GM23338 (cell line): ENCODE results near the gene MINDY1. TPM values are rescaled to one million over a fixed set of nuclear protein-coding genes. Genes with fewer than 3 reads are reported as not detected.
A peak's percentile ranks its signal among the peaks of the same experiment; 100 is the strongest.

Experiments
- ATAC-seq: fragments of 200-7000 bp; cut with Tn5 transposase; 3 replicates; pipeline ENCODE4 v1.9.1; 2020
- DNase-seq: peaks from one replicate; pipeline ENCODE4 v3.0.0-alpha.2; 2015; ENCODE audit warnings: low spot score
- H2AFZ ChIP-seq: fragments of 200-600 bp; sonication (generic); 2 replicates; pipeline ENCODE4 v1.8.0; 2016; ENCODE audit warnings: antibody characterized with exemption, mild to moderate bottlenecking, moderate library complexity
- H3F3A ChIP-seq: fragments of 200-600 bp; sonication (generic); replicated peaks from 2 replicates; pipeline ENCODE4 v1.8.0; 2017; ENCODE audit warnings: antibody characterized with exemption, mixed run types, low read depth
- H3K27ac ChIP-seq: fragments of 200-600 bp; sonication (generic); 2 replicates; pipeline ENCODE4 v1.6.1; 2016; ENCODE audit warnings: low read depth
- H3K27me3 ChIP-seq: fragments of 200-600 bp; sonication (generic); 2 replicates; pipeline ENCODE4 v1.8.0; 2016; ENCODE audit warnings: mild to moderate bottlenecking, mixed run types, moderate library complexity; ENCODE audit not compliant: insufficient read depth
- H3K36me3 ChIP-seq: fragments of 200-600 bp; sonication (generic); 2 replicates; pipeline ENCODE4 v1.8.0; 2016; ENCODE audit warnings: mild to moderate bottlenecking; ENCODE audit not compliant: insufficient read depth
- H3K4me1 ChIP-seq: fragments of 200-600 bp; sonication (generic); 2 replicates; pipeline ENCODE4 v1.8.0; 2016; ENCODE audit warnings: mild to moderate bottlenecking, moderate library complexity; ENCODE audit not compliant: insufficient read depth
- H3K4me2 ChIP-seq: fragments of 200-600 bp; sonication (generic); 2 replicates; pipeline ENCODE4 v1.7.1; 2017; ENCODE audit warnings: mixed run types
- H3K4me3 ChIP-seq: fragments of 200-600 bp; sonication (generic); 2 replicates; pipeline ENCODE4 v1.6.1; 2016; ENCODE audit warnings: mixed run types
- H3K79me2 ChIP-seq: fragments of 200-600 bp; sonication (generic); replicated peaks from 2 replicates; pipeline ENCODE4 v1.8.0; 2017; ENCODE audit warnings: mild to moderate bottlenecking; ENCODE audit not compliant: insufficient read depth
- H3K9me2 ChIP-seq: fragments of 200-600 bp; sonication (generic); 2 replicates; pipeline ENCODE4 v1.8.0; 2017; ENCODE audit not compliant: insufficient read depth
- H4K20me1 ChIP-seq: fragments of 200-600 bp; sonication (generic); replicated peaks from 2 replicates; pipeline ENCODE4 v1.8.0; 2017; ENCODE audit warnings: mild to moderate bottlenecking; ENCODE audit not compliant: insufficient read depth
- H3K27ac Mint-ChIP-seq: 2 replicates; pipeline ENCODE4 v1.8.0; 2020; ENCODE audit warnings: inconsistent platforms, mild to moderate bottlenecking, moderate library complexity, mixed read lengths
- H3K27me3 Mint-ChIP-seq: 3 replicates; pipeline ENCODE4 v1.8.0; 2022; ENCODE audit warnings: low read depth, mild to moderate bottlenecking, moderate library complexity, mixed read lengths, inconsistent platforms; ENCODE audit not compliant: insufficient read depth, poor library complexity
- H3K36me3 Mint-ChIP-seq: 3 replicates; pipeline ENCODE4 v1.8.0; 2021; ENCODE audit warnings: low read depth, mild to moderate bottlenecking, inconsistent platforms, moderate library complexity, mixed read lengths
- H3K4me1 Mint-ChIP-seq: 3 replicates; pipeline ENCODE4 v1.8.0; 2020; ENCODE audit warnings: mild to moderate bottlenecking, inconsistent platforms, mixed read lengths
- H3K4me3 Mint-ChIP-seq: 3 replicates; pipeline ENCODE4 v1.8.0; 2021; ENCODE audit warnings: moderate library complexity, mild to moderate bottlenecking, inconsistent platforms, mixed read lengths
- H3K9me3 Mint-ChIP-seq: 3 replicates; pipeline ENCODE4 v1.8.0; 2020; ENCODE audit warnings: moderate library complexity, mild to moderate bottlenecking, inconsistent platforms, mixed read lengths
- EZH2 ChIP-seq: fragments of 200-600 bp; sonication (generic); IDR thresholded peaks from one replicate; pipeline ENCODE4 v1.8.0; 2017; ENCODE audit warnings: antibody characterized with exemption, mild to moderate bottlenecking, low read depth; ENCODE audit not compliant: unreplicated experiment
- EZH2phosphoT487 ChIP-seq: fragments of 200-600 bp; sonication (generic); IDR thresholded peaks from one replicate; pipeline ENCODE4 v1.8.1; 2018; ENCODE audit warnings: antibody characterized with exemption; ENCODE audit not compliant: unreplicated experiment
- NANOG ChIP-seq: IDR thresholded peaks from 2 replicates; pipeline ENCODE4 v1.6.1; 2016; ENCODE audit warnings: antibody characterized with exemption, borderline replicate concordance
- POLR2AphosphoS5 ChIP-seq: IDR thresholded peaks from 2 replicates; pipeline ENCODE4 v1.6.1; 2016; ENCODE audit warnings: antibody characterized with exemption, low read depth
- STAT1 ChIP-seq: IDR thresholded peaks from one replicate; pipeline ENCODE4 v1.6.1; 2016; ENCODE audit warnings: antibody characterized with exemption; ENCODE audit not compliant: unreplicated experiment
- ZNF114 ChIP-seq: fragments of 250-450 bp; sonication (Bioruptor Pico); IDR thresholded peaks from 2 replicates; pipeline ENCODE4 v1.5.0; 2020; ENCODE audit warnings: mild to moderate bottlenecking, moderate library complexity
- ZNF331 ChIP-seq: fragments of 250-450 bp; sonication (Bioruptor Pico); IDR thresholded peaks from 2 replicates; pipeline ENCODE4 v1.5.0; 2020; ENCODE audit warnings: low read depth, mild to moderate bottlenecking, moderate library complexity
- polyA plus RNA-seq: library from polyadenylated mRNA; unstranded; fragments of >200 nt; fragmentation: Nextera tagmentation; extraction: Ambion mirVana; gene quantifications from 2 replicates; pipeline ENCODE4 v1.2.1, GENCODE V29; 2016
- total RNA-seq: library from RNA; depleted of rRNA; stranded (reverse); fragments of >200 nt; shearing (Covaris generic); gene quantifications from 2 replicates; pipeline ENCODE4 v1.2.3, GENCODE V29; 2014
- TF ChIP-seq, protein P1 (sequence below): IDR thresholded peaks from one replicate; pipeline ENCODE4 v1.6.1; 2018; ENCODE audit warnings: antibody characterized with exemption; ENCODE audit not compliant: unreplicated experiment
- TF ChIP-seq, protein P2 (sequence below): IDR thresholded peaks from 2 replicates; pipeline ENCODE4 v1.6.1; 2016; ENCODE audit warnings: antibody characterized with exemption
- TF ChIP-seq, protein P3 (sequence below), 2 experiments: fragments of 200-600 bp in 1 of 2; sonication (generic) in 1 of 2; conservative IDR thresholded peaks; 2 replicates each; pipeline versions ENCODE4 v1.5.1 to v1.6.1; 2016 to 2017; ENCODE audit warnings: antibody characterized with exemption in 2 of 2, low read depth in 2 of 2, mild to moderate bottlenecking in 2 of 2, moderate library complexity in 1 of 2

MINDY1 gene
- total and polyA plus RNA-seq, 2 experiments from 2014 or later: 4.5 to 10.3 TPM

DNA sequence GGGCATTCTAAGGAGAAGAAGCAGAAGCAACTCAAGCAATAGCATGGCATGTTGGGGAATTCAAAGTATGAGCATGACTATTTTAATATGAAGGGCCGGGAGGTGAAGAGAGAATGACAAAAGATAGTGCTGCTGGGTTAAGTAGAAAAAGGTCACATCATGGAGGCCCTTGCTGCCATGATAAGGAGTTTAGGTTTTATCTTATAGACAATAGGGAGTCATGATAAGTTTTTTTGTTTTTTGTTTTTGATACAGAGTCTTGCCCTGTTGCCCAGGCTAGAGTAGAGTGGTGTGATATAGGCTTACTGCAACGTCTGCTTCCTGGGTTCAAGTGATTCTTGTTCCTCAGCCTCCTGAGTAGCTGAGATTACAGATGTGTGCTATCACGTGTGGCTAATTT, 32.8 kb upstream of the MINDY1 start:
- Histone ChIP-seq H3K36me3 (no peaks in the 10 kb centered on the region), H3K9me2 (no peaks in the 10 kb centered on the region), H3F3A (no peaks in the 10 kb centered on the region), H3K4me3 (no peak overlapping the region), H2AFZ (no peak overlapping the region), H3K4me1 (peaks cover 19% of the 10 kb centered on the region), H3K79me2 (no peaks in the 10 kb centered on the region), H4K20me1 (no peaks in the 10 kb centered on the region; the same call in 1 of the 2 replicates), H3K27me3 (no peaks in the 10 kb centered on the region), H3K27ac (no peak overlapping the region), H3K4me2 (0 out of 2 replicates have a peak overlapping the region, but pooled peaks have one; percentile 12)
- peaks cover 2% of the 10 kb centered on the region for H3K27me3 Mint-ChIP-seq
- H3K9me3 Mint-ChIP-seq: no peaks in the 10 kb centered on the region
- H3K4me3 Mint-ChIP-seq: no peak overlapping the region
- DNase-seq (no peak), ATAC-seq (no peak)
- TF ChIP-seq, protein P1, sequence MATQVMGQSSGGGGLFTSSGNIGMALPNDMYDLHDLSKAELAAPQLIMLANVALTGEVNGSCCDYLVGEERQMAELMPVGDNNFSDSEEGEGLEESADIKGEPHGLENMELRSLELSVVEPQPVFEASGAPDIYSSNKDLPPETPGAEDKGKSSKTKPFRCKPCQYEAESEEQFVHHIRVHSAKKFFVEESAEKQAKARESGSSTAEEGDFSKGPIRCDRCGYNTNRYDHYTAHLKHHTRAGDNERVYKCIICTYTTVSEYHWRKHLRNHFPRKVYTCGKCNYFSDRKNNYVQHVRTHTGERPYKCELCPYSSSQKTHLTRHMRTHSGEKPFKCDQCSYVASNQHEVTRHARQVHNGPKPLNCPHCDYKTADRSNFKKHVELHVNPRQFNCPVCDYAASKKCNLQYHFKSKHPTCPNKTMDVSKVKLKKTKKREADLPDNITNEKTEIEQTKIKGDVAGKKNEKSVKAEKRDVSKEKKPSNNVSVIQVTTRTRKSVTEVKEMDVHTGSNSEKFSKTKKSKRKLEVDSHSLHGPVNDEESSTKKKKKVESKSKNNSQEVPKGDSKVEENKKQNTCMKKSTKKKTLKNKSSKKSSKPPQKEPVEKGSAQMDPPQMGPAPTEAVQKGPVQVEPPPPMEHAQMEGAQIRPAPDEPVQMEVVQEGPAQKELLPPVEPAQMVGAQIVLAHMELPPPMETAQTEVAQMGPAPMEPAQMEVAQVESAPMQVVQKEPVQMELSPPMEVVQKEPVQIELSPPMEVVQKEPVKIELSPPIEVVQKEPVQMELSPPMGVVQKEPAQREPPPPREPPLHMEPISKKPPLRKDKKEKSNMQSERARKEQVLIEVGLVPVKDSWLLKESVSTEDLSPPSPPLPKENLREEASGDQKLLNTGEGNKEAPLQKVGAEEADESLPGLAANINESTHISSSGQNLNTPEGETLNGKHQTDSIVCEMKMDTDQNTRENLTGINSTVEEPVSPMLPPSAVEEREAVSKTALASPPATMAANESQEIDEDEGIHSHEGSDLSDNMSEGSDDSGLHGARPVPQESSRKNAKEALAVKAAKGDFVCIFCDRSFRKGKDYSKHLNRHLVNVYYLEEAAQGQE: no peak
- TF ChIP-seq STAT1 (no peak), ZNF331 (no peak), POLR2AphosphoS5 (no peak), EZH2 (no peak), NANOG (no peak), ZNF114 (CRISPR knock-in tag) (no peak), EZH2phosphoT487 (no peak)
- TF ChIP-seq, protein P2, sequence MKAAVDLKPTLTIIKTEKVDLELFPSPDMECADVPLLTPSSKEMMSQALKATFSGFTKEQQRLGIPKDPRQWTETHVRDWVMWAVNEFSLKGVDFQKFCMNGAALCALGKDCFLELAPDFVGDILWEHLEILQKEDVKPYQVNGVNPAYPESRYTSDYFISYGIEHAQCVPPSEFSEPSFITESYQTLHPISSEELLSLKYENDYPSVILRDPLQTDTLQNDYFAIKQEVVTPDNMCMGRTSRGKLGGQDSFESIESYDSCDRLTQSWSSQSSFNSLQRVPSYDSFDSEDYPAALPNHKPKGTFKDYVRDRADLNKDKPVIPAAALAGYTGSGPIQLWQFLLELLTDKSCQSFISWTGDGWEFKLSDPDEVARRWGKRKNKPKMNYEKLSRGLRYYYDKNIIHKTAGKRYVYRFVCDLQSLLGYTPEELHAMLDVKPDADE: no peak
- TF ChIP-seq, protein P3, sequence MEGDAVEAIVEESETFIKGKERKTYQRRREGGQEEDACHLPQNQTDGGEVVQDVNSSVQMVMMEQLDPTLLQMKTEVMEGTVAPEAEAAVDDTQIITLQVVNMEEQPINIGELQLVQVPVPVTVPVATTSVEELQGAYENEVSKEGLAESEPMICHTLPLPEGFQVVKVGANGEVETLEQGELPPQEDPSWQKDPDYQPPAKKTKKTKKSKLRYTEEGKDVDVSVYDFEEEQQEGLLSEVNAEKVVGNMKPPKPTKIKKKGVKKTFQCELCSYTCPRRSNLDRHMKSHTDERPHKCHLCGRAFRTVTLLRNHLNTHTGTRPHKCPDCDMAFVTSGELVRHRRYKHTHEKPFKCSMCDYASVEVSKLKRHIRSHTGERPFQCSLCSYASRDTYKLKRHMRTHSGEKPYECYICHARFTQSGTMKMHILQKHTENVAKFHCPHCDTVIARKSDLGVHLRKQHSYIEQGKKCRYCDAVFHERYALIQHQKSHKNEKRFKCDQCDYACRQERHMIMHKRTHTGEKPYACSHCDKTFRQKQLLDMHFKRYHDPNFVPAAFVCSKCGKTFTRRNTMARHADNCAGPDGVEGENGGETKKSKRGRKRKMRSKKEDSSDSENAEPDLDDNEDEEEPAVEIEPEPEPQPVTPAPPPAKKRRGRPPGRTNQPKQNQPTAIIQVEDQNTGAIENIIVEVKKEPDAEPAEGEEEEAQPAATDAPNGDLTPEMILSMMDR (conservative IDR thresholded peaks at IDR 0.05; ENCODE audit: low read depth in 2 of 2): no peak
- H3K4me1 Mint-ChIP-seq: peaks cover 23% of the 10 kb centered on the region
- H3K36me3 Mint-ChIP-seq: peaks cover 7% of the 10 kb centered on the region
- no peak overlapping the region for H3K27ac Mint-ChIP-seq
